GM12878 (cell line): ENCODE measurements around the gene WDFY1. TPM values are rescaled to one million over a fixed set of nuclear protein-coding genes. Genes with fewer than 3 reads are reported as not detected.

ENCODE experiments used
- BCL3 ChIP-seq: IDR thresholded peaks from 2 replicates; pipeline ENCODE4 v1.6.1; 2011; ENCODE audit warnings: borderline replicate concordance, low read depth, mild to moderate bottlenecking, moderate library complexity, low read length; ENCODE audit not compliant: insufficient read depth, poor library complexity, severe bottlenecking
- CBX5 ChIP-seq: sonication (generic); IDR thresholded peaks from 2 replicates; pipeline ENCODE4 v1.6.1; 2016; ENCODE audit warnings: low read depth, moderate library complexity, mild to moderate bottlenecking, inconsistent platforms
- CTCF ChIP-seq, 3 experiments: IDR thresholded peaks in 2 of 3; conservative IDR thresholded peaks in 1 of 3; 2 replicates each; pipeline ENCODE4 v1.5.1; 2011; ENCODE audit warnings: low read depth in 3 of 3, low read length in 3 of 3, mild to moderate bottlenecking in 3 of 3, control low read depth in 2 of 3, moderate library complexity in 2 of 3, inconsistent platforms in 1 of 3, mixed read lengths in 1 of 3; ENCODE audit not compliant: control insufficient read depth in 2 of 3, insufficient read depth in 1 of 3; ENCODE audit errors: extremely low read depth in 1 of 3
- IRF3 ChIP-seq: fragments of 450-650 bp; IDR thresholded peaks from 2 replicates; pipeline ENCODE4 v1.6.1; 2014; ENCODE audit warnings: mild to moderate bottlenecking
- MEF2B ChIP-seq: fragments of 450-650 bp; IDR thresholded peaks from 2 replicates; pipeline ENCODE4 v1.6.1; 2018; ENCODE audit warnings: mild to moderate bottlenecking, moderate library complexity; ENCODE audit not compliant: partially characterized antibody, poor library complexity, severe bottlenecking
- NR2C2 ChIP-seq: IDR thresholded peaks from 2 replicates; pipeline ENCODE4 v1.6.1; 2011; ENCODE audit warnings: borderline replicate concordance, low read depth; ENCODE audit not compliant: control insufficient read depth, insufficient read length
- NR2F1 ChIP-seq: fragments of 450-650 bp; conservative IDR thresholded peaks from 2 replicates; pipeline ENCODE4 v1.6.1; 2017; ENCODE audit warnings: mild to moderate bottlenecking
- PBX3 ChIP-seq: IDR thresholded peaks from 2 replicates; pipeline ENCODE4 v1.6.1; 2011; ENCODE audit warnings: mild to moderate bottlenecking, low read depth, low read length, moderate library complexity; ENCODE audit not compliant: insufficient replicate concordance
- POLR2A ChIP-seq: IDR thresholded peaks from 2 replicates; pipeline ENCODE4 v1.6.1; 2011; ENCODE audit warnings: low read depth, mild to moderate bottlenecking, low read length
- RAD21 ChIP-seq: IDR thresholded peaks from 2 replicates; pipeline ENCODE4 v1.6.1; 2011; ENCODE audit warnings: mild to moderate bottlenecking, low read depth, low read length, moderate library complexity; ENCODE audit not compliant: insufficient read depth
- RELB ChIP-seq: fragments of 450-650 bp; IDR thresholded peaks from 2 replicates; pipeline ENCODE4 v1.6.1; 2017; ENCODE audit warnings: low read depth, mild to moderate bottlenecking, moderate library complexity
- SUPT20H ChIP-seq: IDR thresholded peaks from 2 replicates; pipeline ENCODE4 v1.6.1; 2011; ENCODE audit warnings: low read depth, mild to moderate bottlenecking, low read length, moderate library complexity, borderline replicate concordance; ENCODE audit not compliant: control insufficient read depth
- TARDBP ChIP-seq: IDR thresholded peaks from 2 replicates; pipeline ENCODE4 v1.6.1; 2016; ENCODE audit warnings: borderline replicate concordance
- TCF12 ChIP-seq: IDR thresholded peaks from 2 replicates; pipeline ENCODE4 v1.6.1; 2011; ENCODE audit warnings: low read depth, mild to moderate bottlenecking, low read length
- polyA plus RNA-seq, 11 experiments: library from polyadenylated mRNA; depleted of rRNA in 4 of 11; unstranded in 6 of 11; stranded (reverse) in 5 of 11; fragments of >200 nt; fragmentation: Nextera tagmentation in 4 of 11; fragmentation: Illumina TruSeq in 1 of 11; extraction: Ambion mirVana in 4 of 11; extraction: Trizol in 1 of 11; gene quantifications; 1 replicate in 1 of 11; 2 replicates in 10 of 11; pipeline versions ENCODE4 v1.2.1 to v1.2.3, GENCODE V29; 2011 to 2016; ENCODE audit warnings: inconsistent platforms in 2 of 11, missing spikeins in 2 of 11, low read depth in 1 of 11
- total RNA-seq, 4 experiments: library from RNA; depleted of rRNA in 3 of 4; stranded (reverse); fragments of >200 nt in 3 of 4; fragmentation: Illumina TruSeq in 1 of 4; extraction: Trizol in 1 of 4; gene quantifications; 2 replicates each; pipeline versions ENCODE4 v1.2.1 to v1.2.3, GENCODE V29; 2013 to 2021
- TF ChIP-seq, protein P1 (sequence below): IDR thresholded peaks from 2 replicates; pipeline ENCODE4 v1.6.1; 2012; ENCODE audit warnings: improper control_type of control experiment, low read depth, low read length; ENCODE audit not compliant: insufficient replicate concordance

The WDFY1 gene
- total and polyA plus RNA-seq, 10 of the 15 experiments (the other 5 are each of a cell fraction or from before 2014, with no cell fraction given), result 2.9 to 28.1 (median 13.1) TPM

GRCh38 chr2:223957092-223957851, 12.1 kb upstream of the WDFY1 start, which contains the start of gene MRPL44 (continued):
- peak; percentile 63; the same call in 1 of the 2 replicates for TF ChIP-seq IRF3
- TF ChIP-seq NR2C2, result no peak
- peak; percentile 99 for TF ChIP-seq RELB
- TF ChIP-seq CTCF (IDR thresholded peaks at IDR 0.05 in 2 of 3, conservative IDR thresholded peaks at IDR 0.05 in 1 of 3; ENCODE audit: control insufficient read depth in 2 of 3, extremely low read depth in 1 of 3, insufficient read depth in 1 of 3, low read depth in 3 of 3, low read length in 3 of 3), result no peak
- TF ChIP-seq TCF12, result peak; percentile 78
- peak; percentile 42; the same call in 1 of the 2 replicates for TF ChIP-seq NR2F1
- peak; percentile 97; the same call in 1 of the 2 replicates for TF ChIP-seq CBX5
- TF ChIP-seq, protein P1, sequence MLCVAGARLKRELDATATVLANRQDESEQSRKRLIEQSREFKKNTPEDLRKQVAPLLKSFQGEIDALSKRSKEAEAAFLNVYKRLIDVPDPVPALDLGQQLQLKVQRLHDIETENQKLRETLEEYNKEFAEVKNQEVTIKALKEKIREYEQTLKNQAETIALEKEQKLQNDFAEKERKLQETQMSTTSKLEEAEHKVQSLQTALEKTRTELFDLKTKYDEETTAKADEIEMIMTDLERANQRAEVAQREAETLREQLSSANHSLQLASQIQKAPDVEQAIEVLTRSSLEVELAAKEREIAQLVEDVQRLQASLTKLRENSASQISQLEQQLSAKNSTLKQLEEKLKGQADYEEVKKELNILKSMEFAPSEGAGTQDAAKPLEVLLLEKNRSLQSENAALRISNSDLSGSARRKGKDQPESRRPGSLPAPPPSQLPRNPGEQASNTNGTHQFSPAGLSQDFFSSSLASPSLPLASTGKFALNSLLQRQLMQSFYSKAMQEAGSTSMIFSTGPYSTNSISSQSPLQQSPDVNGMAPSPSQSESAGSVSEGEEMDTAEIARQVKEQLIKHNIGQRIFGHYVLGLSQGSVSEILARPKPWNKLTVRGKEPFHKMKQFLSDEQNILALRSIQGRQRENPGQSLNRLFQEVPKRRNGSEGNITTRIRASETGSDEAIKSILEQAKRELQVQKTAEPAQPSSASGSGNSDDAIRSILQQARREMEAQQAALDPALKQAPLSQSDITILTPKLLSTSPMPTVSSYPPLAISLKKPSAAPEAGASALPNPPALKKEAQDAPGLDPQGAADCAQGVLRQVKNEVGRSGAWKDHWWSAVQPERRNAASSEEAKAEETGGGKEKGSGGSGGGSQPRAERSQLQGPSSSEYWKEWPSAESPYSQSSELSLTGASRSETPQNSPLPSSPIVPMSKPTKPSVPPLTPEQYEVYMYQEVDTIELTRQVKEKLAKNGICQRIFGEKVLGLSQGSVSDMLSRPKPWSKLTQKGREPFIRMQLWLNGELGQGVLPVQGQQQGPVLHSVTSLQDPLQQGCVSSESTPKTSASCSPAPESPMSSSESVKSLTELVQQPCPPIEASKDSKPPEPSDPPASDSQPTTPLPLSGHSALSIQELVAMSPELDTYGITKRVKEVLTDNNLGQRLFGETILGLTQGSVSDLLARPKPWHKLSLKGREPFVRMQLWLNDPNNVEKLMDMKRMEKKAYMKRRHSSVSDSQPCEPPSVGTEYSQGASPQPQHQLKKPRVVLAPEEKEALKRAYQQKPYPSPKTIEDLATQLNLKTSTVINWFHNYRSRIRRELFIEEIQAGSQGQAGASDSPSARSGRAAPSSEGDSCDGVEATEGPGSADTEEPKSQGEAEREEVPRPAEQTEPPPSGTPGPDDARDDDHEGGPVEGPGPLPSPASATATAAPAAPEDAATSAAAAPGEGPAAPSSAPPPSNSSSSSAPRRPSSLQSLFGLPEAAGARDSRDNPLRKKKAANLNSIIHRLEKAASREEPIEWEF, result no peak
- no peak for TF ChIP-seq RAD21
- TF ChIP-seq PBX3, result peak; percentile 46
- no peak for TF ChIP-seq SUPT20H
- no peak for TF ChIP-seq BCL3
- TF ChIP-seq POLR2A, result peak; percentile 96
- TF ChIP-seq MEF2B, result no peak
- TF ChIP-seq TARDBP, result peak; percentile 90
